ENCODE measurements around the gene FST.

FST gene

GRCh38 chr5:53476531-53477480 is 3.6 kb upstream of the FST start:
- Histone ChIP-seq H3K9me3 (ENCODE audit: control insufficient read depth, low read length) (no peaks in the 10 kb centered on the region), H3K9ac (ENCODE audit: low read length) (no peak overlapping the region), H3K4me1 (ENCODE audit: control insufficient read depth, insufficient read depth, low read length) (peaks cover 10% of the 10 kb centered on the region), H3K4me3 (ENCODE audit: low read length) (no peak overlapping the region), H3K36me3 (ENCODE audit: control insufficient read depth, insufficient read depth, low read length, severe bottlenecking) (no peaks in the 10 kb centered on the region), H3K27me3 (replicated peaks; ENCODE audit: control insufficient read depth, insufficient read depth, low read length) (no peaks in the 10 kb centered on the region)
- DNase-seq (ENCODE audit: low read depth): no peak

GRCh38 chr5:53478411-53479044 is 1.9 kb upstream of the FST start:
- peak overlapping the region; percentile 88 for H3K4me3 ChIP-seq (ENCODE audit: low read length)

GRCh38 chr5:53479045-53479589 is 1.3 kb upstream of the FST start:
- Histone ChIP-seq H3K9ac (ENCODE audit: low read length) (peak overlapping the region; percentile 92), H3K27me3 (replicated peaks; ENCODE audit: control insufficient read depth, insufficient read depth, low read length) (no peaks in the 10 kb centered on the region), H3K4me3 (ENCODE audit: low read length) (peak overlapping the region; percentile 88), H3K36me3 (ENCODE audit: control insufficient read depth, insufficient read depth, low read length, severe bottlenecking) (peaks cover 9% of the 10 kb centered on the region), H3K9me3 (ENCODE audit: control insufficient read depth, low read length) (no peaks in the 10 kb centered on the region), H3K4me1 (ENCODE audit: control insufficient read depth, insufficient read depth, low read length) (peaks cover 23% of the 10 kb centered on the region)
- no peak for DNase-seq (ENCODE audit: low read depth)

More at GRCh38 chr5:53478411-53479044, 1.9 kb upstream of the FST start:
- DNase-seq (ENCODE audit: low read depth): peak; percentile 74
- peak overlapping the region; percentile 65 for H3K9ac ChIP-seq (ENCODE audit: low read length)
- no peaks in the 10 kb centered on the region for H3K27me3 ChIP-seq (replicated peaks; ENCODE audit: control insufficient read depth, insufficient read depth, low read length)
- H3K36me3 ChIP-seq (ENCODE audit: control insufficient read depth, insufficient read depth, low read length, severe bottlenecking): peaks cover 3% of the 10 kb centered on the region
- H3K9me3 ChIP-seq (ENCODE audit: control insufficient read depth, low read length): no peaks in the 10 kb centered on the region
- H3K4me1 ChIP-seq (ENCODE audit: control insufficient read depth, insufficient read depth, low read length): peaks cover 20% of the 10 kb centered on the region

- no peaks in the 10 kb centered on the region for H3K9me3 ChIP-seq (ENCODE audit: control insufficient read depth, low read length)
- peaks cover 28% of the 10 kb centered on the region for H3K4me1 ChIP-seq (ENCODE audit: control insufficient read depth, insufficient read depth, low read length)
- H3K27me3 ChIP-seq (replicated peaks; ENCODE audit: control insufficient read depth, insufficient read depth, low read length): no peaks in the 10 kb centered on the region
- DNase-seq (ENCODE audit: low read depth): peak; percentile 79
- H3K4me3 ChIP-seq (ENCODE audit: low read length): peak overlapping the region; percentile 93
- H3K9ac ChIP-seq (ENCODE audit: low read length): peak overlapping the region; percentile 96
- H3K36me3 ChIP-seq (ENCODE audit: control insufficient read depth, insufficient read depth, low read length, severe bottlenecking): peaks cover 12% of the 10 kb centered on the region
Measured at GRCh38 chr5:53479590-53480415, 626 bp upstream of the FST start.

GRCh38 chr5:53481159-53481886 is 894 bp downstream of the FST start:
- Histone ChIP-seq H3K4me1 (ENCODE audit: control insufficient read depth, insufficient read depth, low read length) (peaks cover 28% of the 10 kb centered on the region), H3K36me3 (ENCODE audit: control insufficient read depth, insufficient read depth, low read length, severe bottlenecking) (peaks cover 27% of the 10 kb centered on the region), H3K27me3 (replicated peaks; ENCODE audit: control insufficient read depth, insufficient read depth, low read length) (no peaks in the 10 kb centered on the region), H3K9me3 (ENCODE audit: control insufficient read depth, low read length) (no peaks in the 10 kb centered on the region), H3K9ac (ENCODE audit: low read length) (peak overlapping the region; percentile 96), H3K4me3 (ENCODE audit: low read length) (peak overlapping the region; percentile 93)
- peak; percentile 65 for DNase-seq (ENCODE audit: low read depth)

- Histone ChIP-seq H3K27me3 (replicated peaks; ENCODE audit: control insufficient read depth, insufficient read depth, low read length) (no peaks in the 10 kb centered on the region), H3K36me3 (ENCODE audit: control insufficient read depth, insufficient read depth, low read length, severe bottlenecking) (peaks cover 27% of the 10 kb centered on the region), H3K4me1 (ENCODE audit: control insufficient read depth, insufficient read depth, low read length) (peaks cover 28% of the 10 kb centered on the region), H3K9ac (ENCODE audit: low read length) (peak overlapping the region; percentile 96), H3K9me3 (ENCODE audit: control insufficient read depth, low read length) (no peaks in the 10 kb centered on the region), H3K4me3 (ENCODE audit: low read length) (peak overlapping the region; percentile 93)
- peak; percentile 97 for DNase-seq (ENCODE audit: low read depth)
Measured at GRCh38 chr5:53481887-53482716, 1.7 kb downstream of the FST start.

- H3K4me1 ChIP-seq (ENCODE audit: control insufficient read depth, insufficient read depth, low read length): peaks cover 28% of the 10 kb centered on the region
- no peaks in the 10 kb centered on the region for H3K9me3 ChIP-seq (ENCODE audit: control insufficient read depth, low read length)
- no peaks in the 10 kb centered on the region for H3K27me3 ChIP-seq (replicated peaks; ENCODE audit: control insufficient read depth, insufficient read depth, low read length)
- H3K4me3 ChIP-seq (ENCODE audit: low read length): peak overlapping the region; percentile 93
- peaks cover 27% of the 10 kb centered on the region for H3K36me3 ChIP-seq (ENCODE audit: control insufficient read depth, insufficient read depth, low read length, severe bottlenecking)
- H3K9ac ChIP-seq (ENCODE audit: low read length): peak overlapping the region; percentile 96
- DNase-seq (ENCODE audit: low read depth): peak; percentile 52
Measured at GRCh38 chr5:53482717-53483638, 2.5 kb downstream of the FST start.

GRCh38 chr5:53487436-53487835 is 7.0 kb downstream of the FST start:
- H3K4me1 ChIP-seq (ENCODE audit: control insufficient read depth, insufficient read depth, low read length): peaks cover 49% of the 10 kb centered on the region
- no peak for DNase-seq (ENCODE audit: low read depth)
- no peaks in the 10 kb centered on the region for H3K27me3 ChIP-seq (replicated peaks; ENCODE audit: control insufficient read depth, insufficient read depth, low read length)
- H3K9me3 ChIP-seq (ENCODE audit: control insufficient read depth, low read length): no peaks in the 10 kb centered on the region
- no peak overlapping the region for H3K4me3 ChIP-seq (ENCODE audit: low read length)
- no peak overlapping the region for H3K9ac ChIP-seq (ENCODE audit: low read length)
- peaks cover 27% of the 10 kb centered on the region for H3K36me3 ChIP-seq (ENCODE audit: control insufficient read depth, insufficient read depth, low read length, severe bottlenecking)

- Histone ChIP-seq H3K27me3 (replicated peaks; ENCODE audit: control insufficient read depth, insufficient read depth, low read length) (no peaks in the 10 kb centered on the region), H3K9ac (ENCODE audit: low read length) (peak overlapping the region; percentile 10), H3K4me3 (ENCODE audit: low read length) (peak overlapping the region; percentile 76), H3K9me3 (ENCODE audit: control insufficient read depth, low read length) (no peaks in the 10 kb centered on the region), H3K4me1 (ENCODE audit: control insufficient read depth, insufficient read depth, low read length) (peaks cover 43% of the 10 kb centered on the region), H3K36me3 (ENCODE audit: control insufficient read depth, insufficient read depth, low read length, severe bottlenecking) (peaks cover 27% of the 10 kb centered on the region)
- no peak for DNase-seq (ENCODE audit: low read depth)
Measured at GRCh38 chr5:53488195-53488722, 7.8 kb downstream of the FST start.

Data from adipocyte (in vitro differentiated cells).